Osteoblast (primary cell): ENCODE data around the gene FAM78B. TPM values are rescaled to one million over a fixed set of nuclear protein-coding genes. Genes with fewer than 3 reads are reported as not detected.

Experiments
- DNase-seq: peaks from one replicate; pipeline ENCODE4 v3.0.0; 2011; ENCODE audit warnings: low spot score, mixed read lengths; ENCODE audit not compliant: insufficient read length; ENCODE audit errors: missing footprints
- H2AFZ ChIP-seq: 2 replicates; pipeline ENCODE4 v1.6.0; 2011; ENCODE audit warnings: mild to moderate bottlenecking, low read length
- H3K27ac ChIP-seq: 2 replicates; pipeline ENCODE4 v1.5.1; 2011; ENCODE audit warnings: mild to moderate bottlenecking, low read depth, low read length, moderate library complexity
- H3K27me3 ChIP-seq: 2 replicates; pipeline ENCODE4 v1.6.0; 2012; ENCODE audit warnings: mild to moderate bottlenecking, control low read depth, inconsistent platforms, low read length, moderate library complexity; ENCODE audit not compliant: insufficient read depth
- H3K36me3 ChIP-seq: 2 replicates; pipeline ENCODE4 v1.5.1; 2011; ENCODE audit warnings: mild to moderate bottlenecking, low read length, control low read depth, moderate library complexity; ENCODE audit not compliant: insufficient read depth
- H3K4me1 ChIP-seq: 2 replicates; pipeline ENCODE4 v1.5.1; 2011; ENCODE audit warnings: mild to moderate bottlenecking, low read length, control low read depth, moderate library complexity; ENCODE audit not compliant: insufficient read depth
- H3K4me2 ChIP-seq: 2 replicates; pipeline ENCODE4 v1.6.0; 2011; ENCODE audit warnings: mild to moderate bottlenecking, low read length; ENCODE audit not compliant: insufficient read depth
- H3K4me3 ChIP-seq: fragments of 200-600 bp; sonication (generic); 3 replicates; pipeline ENCODE4 v1.5.1; 2012; ENCODE audit warnings: mild to moderate bottlenecking, low read length, inconsistent platforms; ENCODE audit not compliant: insufficient read depth
- H3K79me2 ChIP-seq: 2 replicates; pipeline ENCODE4 v1.6.0; 2012; ENCODE audit warnings: mild to moderate bottlenecking, low read length, control low read depth, inconsistent platforms; ENCODE audit not compliant: insufficient read depth
- H3K9me3 ChIP-seq: 2 replicates; pipeline ENCODE4 v1.5.1; 2011; ENCODE audit warnings: low read depth, low read length, control low read depth
- H4K20me1 ChIP-seq: 2 replicates; pipeline ENCODE4 v1.6.0; 2012; ENCODE audit warnings: mild to moderate bottlenecking, low read length, control low read depth; ENCODE audit not compliant: insufficient read depth
- total RNA-seq: library from RNA; depleted of rRNA; stranded (reverse); fragments of >200 nt; gene quantifications from 2 replicates; pipeline ENCODE4 v1.2.3, GENCODE V29; 2012
- TF ChIP-seq, protein P1 (sequence below): IDR thresholded peaks from 2 replicates; pipeline ENCODE4 v1.5.1; 2011; ENCODE audit warnings: mild to moderate bottlenecking, low read depth, low read length, moderate library complexity; ENCODE audit errors: extremely low read depth

The FAM78B gene
- total RNA-seq, 1 donor = 0.36 TPM

GRCh38 chr1:166032572-166033371 is 134.0 kb downstream of the FAM78B start:
- Histone ChIP-seq H3K9me3 (no peaks in the 10 kb centered on the region), H3K27ac (no peak overlapping the region), H3K36me3 (no peaks in the 10 kb centered on the region), H3K4me2 (no peak overlapping the region), H4K20me1 (no peaks in the 10 kb centered on the region), H3K27me3 (no peaks in the 10 kb centered on the region), H3K79me2 (no peaks in the 10 kb centered on the region), H2AFZ (no peak overlapping the region), H3K4me3 (no peak overlapping the region), H3K4me1 (no peaks in the 10 kb centered on the region)
- TF ChIP-seq, protein P1, sequence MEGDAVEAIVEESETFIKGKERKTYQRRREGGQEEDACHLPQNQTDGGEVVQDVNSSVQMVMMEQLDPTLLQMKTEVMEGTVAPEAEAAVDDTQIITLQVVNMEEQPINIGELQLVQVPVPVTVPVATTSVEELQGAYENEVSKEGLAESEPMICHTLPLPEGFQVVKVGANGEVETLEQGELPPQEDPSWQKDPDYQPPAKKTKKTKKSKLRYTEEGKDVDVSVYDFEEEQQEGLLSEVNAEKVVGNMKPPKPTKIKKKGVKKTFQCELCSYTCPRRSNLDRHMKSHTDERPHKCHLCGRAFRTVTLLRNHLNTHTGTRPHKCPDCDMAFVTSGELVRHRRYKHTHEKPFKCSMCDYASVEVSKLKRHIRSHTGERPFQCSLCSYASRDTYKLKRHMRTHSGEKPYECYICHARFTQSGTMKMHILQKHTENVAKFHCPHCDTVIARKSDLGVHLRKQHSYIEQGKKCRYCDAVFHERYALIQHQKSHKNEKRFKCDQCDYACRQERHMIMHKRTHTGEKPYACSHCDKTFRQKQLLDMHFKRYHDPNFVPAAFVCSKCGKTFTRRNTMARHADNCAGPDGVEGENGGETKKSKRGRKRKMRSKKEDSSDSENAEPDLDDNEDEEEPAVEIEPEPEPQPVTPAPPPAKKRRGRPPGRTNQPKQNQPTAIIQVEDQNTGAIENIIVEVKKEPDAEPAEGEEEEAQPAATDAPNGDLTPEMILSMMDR = no peak
- no peak for DNase-seq

DNA sequence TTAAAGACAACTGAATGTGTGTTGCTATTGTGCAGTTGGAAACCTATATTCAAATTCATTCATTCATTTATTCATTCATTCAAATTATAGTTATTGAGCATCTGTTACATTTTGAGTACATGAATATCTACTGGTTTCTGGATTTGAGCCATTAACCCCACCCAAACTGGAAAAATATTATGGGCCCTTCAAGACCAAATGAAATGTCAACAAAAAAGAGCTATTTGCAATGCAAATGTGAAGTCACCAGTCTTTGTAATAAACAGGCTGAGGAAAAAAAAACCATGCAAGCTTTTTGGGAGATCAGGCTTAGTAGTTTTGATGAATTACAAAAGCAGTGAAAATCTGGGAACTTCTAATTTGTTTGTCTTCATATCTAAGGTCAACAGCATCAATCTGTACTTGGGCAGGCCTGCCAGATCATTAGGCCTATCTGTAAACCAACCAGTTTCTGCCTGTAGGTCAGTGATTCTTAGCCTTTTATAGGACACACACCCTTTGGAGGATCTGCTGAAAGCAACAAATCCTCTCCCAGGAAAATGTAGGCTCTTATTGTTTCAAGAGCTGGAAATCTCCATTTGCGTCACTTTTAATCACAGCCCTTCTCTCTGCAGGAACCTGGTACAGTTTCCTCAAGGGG is 134.7 kb downstream of the FAM78B start:
- Histone ChIP-seq H3K4me2 (no peak overlapping the region), H4K20me1 (no peaks in the 10 kb centered on the region), H3K4me1 (no peaks in the 10 kb centered on the region), H3K27me3 (no peaks in the 10 kb centered on the region), H3K79me2 (no peaks in the 10 kb centered on the region), H3K4me3 (no peak overlapping the region), H3K27ac (no peak overlapping the region), H3K9me3 (no peaks in the 10 kb centered on the region), H2AFZ (no peak overlapping the region), H3K36me3 (no peaks in the 10 kb centered on the region)
- no peak for DNase-seq
- TF ChIP-seq, protein P1 = no peak

- TF ChIP-seq, protein P1 = no peak
- Histone ChIP-seq H3K27me3 (no peaks in the 10 kb centered on the region), H3K9me3 (no peaks in the 10 kb centered on the region), H3K79me2 (no peaks in the 10 kb centered on the region), H3K4me3 (no peak overlapping the region), H2AFZ (no peak overlapping the region), H3K36me3 (no peaks in the 10 kb centered on the region), H3K4me1 (no peaks in the 10 kb centered on the region), H4K20me1 (no peaks in the 10 kb centered on the region), H3K27ac (no peak overlapping the region), H3K4me2 (no peak overlapping the region)
- no peak for DNase-seq
Observed at GRCh38 chr1:166029196-166029945, 137.4 kb downstream of the FAM78B start.

- Histone ChIP-seq H3K4me1 (no peaks in the 10 kb centered on the region), H3K9me3 (no peaks in the 10 kb centered on the region), H3K4me2 (no peak overlapping the region), H2AFZ (no peak overlapping the region), H3K27ac (no peak overlapping the region), H3K79me2 (no peaks in the 10 kb centered on the region), H3K36me3 (no peaks in the 10 kb centered on the region), H3K4me3 (no peak overlapping the region), H3K27me3 (no peaks in the 10 kb centered on the region), H4K20me1 (no peaks in the 10 kb centered on the region)
- TF ChIP-seq, protein P1 = no peak
- no peak for DNase-seq
Observed at GRCh38 chr1:166026555-166026954, 140.2 kb downstream of the FAM78B start.
